ENCODE measurements around the gene IL1R2.

Gene IL1R2

GRCh38 chr2:102014041-102014345 is 22.2 kb downstream of the IL1R2 start:
- TF ChIP-seq CTCF (conservative IDR thresholded peaks at IDR 0.05), result no peak
- no peak overlapping the region for H3K27ac ChIP-seq

- TF ChIP-seq CTCF (conservative IDR thresholded peaks at IDR 0.05), result no peak
These were observed 23.6 kb downstream of the IL1R2 start for GRCh38 chr2:102015399-102015798.

GRCh38 chr2:102016399-102016955 is 24.7 kb downstream of the IL1R2 start:
- no peak for TF ChIP-seq CTCF (conservative IDR thresholded peaks at IDR 0.05)
- no peak overlapping the region for H3K27ac ChIP-seq

More at GRCh38 chr2:102015399-102015798, 23.6 kb downstream of the IL1R2 start:
- no peak overlapping the region for H3K27ac ChIP-seq

GRCh38 chr2:102018823-102019445 is 27.2 kb downstream of the IL1R2 start:
- TF ChIP-seq CTCF (conservative IDR thresholded peaks at IDR 0.05), result no peak
- no peak overlapping the region for H3K27ac ChIP-seq

GRCh38 chr2:102020596-102021170 is 28.9 kb downstream of the IL1R2 start:
- peak overlapping the region; percentile 38; the same call in 1 of the 2 replicates for H3K27ac ChIP-seq
- peak; percentile 98 for TF ChIP-seq CTCF (conservative IDR thresholded peaks at IDR 0.05)

- no peak for TF ChIP-seq CTCF (conservative IDR thresholded peaks at IDR 0.05)
- H3K27ac ChIP-seq, result no peak overlapping the region
These were observed 30.0 kb downstream of the IL1R2 start for GRCh38 chr2:102021779-102022178.

- no peak for TF ChIP-seq CTCF (conservative IDR thresholded peaks at IDR 0.05)
- peak overlapping the region; percentile 36; the same call in 1 of the 2 replicates for H3K27ac ChIP-seq
These were observed 31.3 kb downstream of the IL1R2 start for GRCh38 chr2:102022884-102023539.
